Spinal cord (tissue), 10 donors: ENCODE results near the gene ASH1L. TPM values are rescaled to one million over a fixed set of nuclear protein-coding genes. Genes with fewer than 3 reads are reported as not detected.
A peak's percentile ranks its signal among the peaks of the same experiment; 100 is the strongest.
"Not testable (repeated sequence)": the region's sequence is repeated elsewhere in the genome, so short reads cannot be mapped to it uniquely, and the experiment has no call there.

Experiments
- DNase-seq, 6 donors: peaks; one replicate each; pipeline versions ENCODE4 v3.0.0 to v3.0.0-alpha.2; 2013 to 2015; ENCODE audit warnings: low spot score in 6 of 6, low read depth in 4 of 6
- H3K27ac ChIP-seq: one replicate; pipeline ENCODE4 v1.5.1; 2013; ENCODE audit warnings: low read depth, low read length, control low read depth
- H3K27me3 ChIP-seq: one replicate; pipeline ENCODE4 v1.6.1; 2013; ENCODE audit warnings: low read length; ENCODE audit not compliant: control insufficient read depth, insufficient read depth
- H3K36me3 ChIP-seq: one replicate; pipeline ENCODE4 v1.6.1; 2013; ENCODE audit warnings: low read length; ENCODE audit not compliant: control insufficient read depth, insufficient read depth
- H3K4me1 ChIP-seq: one replicate; pipeline ENCODE4 v1.6.1; 2013; ENCODE audit warnings: low read length; ENCODE audit not compliant: control insufficient read depth, insufficient read depth
- H3K4me3 ChIP-seq: one replicate; pipeline ENCODE4 v1.5.1; 2013; ENCODE audit warnings: low read depth, low read length, control low read depth
- H3K9me3 ChIP-seq: one replicate; pipeline ENCODE4 v1.6.1; 2013; ENCODE audit warnings: low read length; ENCODE audit not compliant: control insufficient read depth, insufficient read depth
- WGBS: methylation state at CpG from one replicate; pipeline ENCODE4 v1.1.5; 2013; ENCODE audit warnings: missing lambda C conversion rate; ENCODE audit not compliant: insufficient coverage; 5-methylcytosine and 5-hydroxymethylcytosine counted together
- polyA plus RNA-seq, 2 donors: library from polyadenylated mRNA; unstranded; fragments of 120-200 nt; gene quantifications; one replicate each; pipeline ENCODE4 v1.2.1, GENCODE V29; 2013; ENCODE audit not compliant: insufficient read length in 2 of 2
- total RNA-seq, 2 donors: library from RNA; depleted of rRNA in 1 of 2; stranded (reverse); fragments of 120-200 nt in 1 of 2; fragments of >200 nt in 1 of 2; gene quantifications; one replicate each; pipeline versions ENCODE4 v1.2.3 to v1.2.4, GENCODE V29; 2013 to 2014
- donor health status: healthy.

Gene ASH1L
- total and polyA plus RNA-seq, 4 donors = 35.9 to 65.9 (median 46.0) TPM

DNA sequence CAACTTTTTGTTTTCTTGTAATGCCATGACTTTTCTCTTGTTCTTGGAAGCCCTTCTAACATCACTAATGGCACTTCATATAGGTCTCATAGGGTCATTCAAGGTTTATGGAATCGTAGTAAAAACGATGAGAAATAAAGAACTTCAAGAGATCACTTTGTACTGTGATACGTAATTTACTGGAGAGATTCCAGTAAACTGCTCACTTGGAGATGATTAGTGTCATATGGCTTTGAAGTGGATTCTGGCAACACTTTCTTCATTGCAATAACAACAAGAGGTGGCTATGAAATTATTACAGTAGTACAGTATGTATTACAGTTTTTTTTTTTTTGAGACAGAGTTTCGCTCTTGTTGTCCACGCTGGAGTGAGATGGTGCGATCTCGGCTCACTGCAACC is 138.5 kb downstream of the ASH1L start:
- Histone ChIP-seq H3K27me3 (no peaks in the 10 kb centered on the region), H3K4me1 (no peaks in the 10 kb centered on the region), H3K4me3 (no peak overlapping the region), H3K27ac (no peak overlapping the region), H3K36me3 (peaks cover 21% of the 10 kb centered on the region), H3K9me3 (peaks cover 2% of the 10 kb centered on the region)
- 100% methylated on average over 4 of the region's 7 CpGs for WGBS
- no peak for DNase-seq

DNA sequence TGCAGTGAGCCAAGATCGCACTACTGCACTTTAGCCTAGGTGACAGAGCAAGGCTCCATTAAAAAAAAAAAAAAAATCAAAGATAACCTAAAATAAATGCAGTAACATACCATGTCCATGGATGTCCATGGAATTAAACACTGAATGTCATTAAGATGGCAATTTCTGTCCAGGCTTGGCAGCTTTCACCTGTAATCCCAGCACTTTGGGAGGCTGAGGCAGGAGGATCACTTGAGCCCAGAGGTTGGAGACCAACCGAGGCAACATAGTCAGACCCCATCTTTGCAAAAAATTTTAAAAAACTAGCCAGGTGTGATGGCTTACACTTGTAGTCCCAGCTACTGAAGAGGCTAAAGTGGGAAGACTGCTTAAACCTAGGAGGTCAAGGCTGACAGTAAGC is 141.8 kb downstream of the ASH1L start:
- no peaks in the 10 kb centered on the region for H3K4me1 ChIP-seq
- H3K4me3 ChIP-seq = no peak overlapping the region
- H3K27me3 ChIP-seq = no peaks in the 10 kb centered on the region
- DNase-seq = no peak
- peaks cover 2% of the 10 kb centered on the region for H3K9me3 ChIP-seq
- H3K27ac ChIP-seq = no peak overlapping the region
- WGBS = no CpG with 5 or more reads among the region's 2 CpGs
- H3K36me3 ChIP-seq = peaks cover 24% of the 10 kb centered on the region

DNA sequence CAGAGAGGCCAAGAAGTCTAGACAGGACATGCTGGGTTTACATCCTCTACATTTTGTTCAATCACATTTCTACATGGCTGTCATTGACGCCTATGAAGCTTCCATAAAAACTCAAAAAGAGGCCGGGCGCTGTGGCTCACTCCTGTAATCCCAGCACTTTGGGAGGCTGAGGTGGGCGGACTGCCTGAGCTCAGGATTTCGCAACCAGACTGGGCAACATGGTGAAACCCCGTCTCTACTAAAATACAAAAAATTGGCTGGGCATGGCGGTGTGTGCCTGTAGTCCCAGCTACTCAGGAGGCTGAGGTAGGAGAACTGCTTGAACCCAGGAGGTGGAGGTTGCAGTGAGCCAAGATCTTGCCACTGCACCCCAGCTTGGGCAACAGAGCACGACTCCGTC is 150.8 kb downstream of the ASH1L start:
- not testable (repeated sequence) for H3K9me3 ChIP-seq, H3K27me3 ChIP-seq, DNase-seq, H3K4me1 ChIP-seq, H3K4me3 ChIP-seq, H3K27ac ChIP-seq
- H3K36me3 ChIP-seq = peaks cover 17% of the 10 kb centered on the region
- 94% methylated on average over 7 of the region's 9 CpGs for WGBS

DNA sequence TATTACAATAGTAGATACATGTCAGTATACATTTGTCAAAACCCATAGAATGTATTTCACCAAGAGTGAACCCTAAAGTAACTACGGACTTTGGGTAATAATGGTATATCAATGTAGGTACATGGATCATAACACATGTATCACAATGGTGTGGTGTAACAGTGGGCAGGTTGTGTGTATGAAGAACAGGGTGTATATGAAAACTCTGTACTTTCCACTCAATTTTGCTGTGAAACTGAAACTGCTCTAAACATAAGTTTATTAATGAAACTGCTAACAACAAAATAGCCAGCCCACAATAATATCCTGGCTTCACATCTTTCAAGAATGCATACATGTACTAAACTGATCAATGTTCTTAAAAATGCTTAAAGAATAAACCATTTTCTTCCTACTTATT is 151.7 kb downstream of the ASH1L start:
- H3K27me3 ChIP-seq = no peaks in the 10 kb centered on the region
- H3K4me1 ChIP-seq = no peaks in the 10 kb centered on the region
- no peak overlapping the region for H3K27ac ChIP-seq
- H3K9me3 ChIP-seq = no peaks in the 10 kb centered on the region
- no peak overlapping the region for H3K4me3 ChIP-seq
- DNase-seq = no peak
- no CpG with 5 or more reads among the region's 1 CpG for WGBS
- H3K36me3 ChIP-seq = peaks cover 17% of the 10 kb centered on the region

DNA sequence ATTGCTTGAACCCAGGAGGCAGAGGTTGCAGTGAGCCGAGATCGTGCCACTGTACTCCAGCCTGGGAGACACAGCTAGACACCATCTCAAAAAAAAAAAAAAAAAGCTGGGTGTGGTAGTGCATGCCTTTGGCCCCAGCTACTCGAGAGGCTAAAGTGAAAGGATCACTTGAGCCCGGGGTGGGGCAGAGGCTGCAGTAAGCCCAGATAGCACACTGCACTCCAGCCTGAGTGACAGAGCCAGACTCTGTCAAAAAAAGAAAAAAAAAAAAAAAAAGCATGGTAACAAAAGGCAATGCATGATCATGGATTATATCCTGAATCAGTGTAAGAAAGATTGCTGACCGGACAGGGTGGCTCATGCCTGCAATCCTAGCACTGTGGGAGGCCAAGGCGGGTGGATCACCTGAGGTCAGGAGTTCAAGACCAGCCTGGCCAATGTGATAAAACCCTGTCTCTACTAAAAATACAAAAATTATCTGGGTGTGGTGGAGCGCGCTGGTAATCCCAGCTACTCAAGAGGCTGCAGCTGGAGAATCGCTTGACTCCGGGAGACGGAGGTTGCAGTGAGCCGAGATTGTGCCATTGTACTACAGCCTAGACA is 165.6 kb downstream of the ASH1L start:
- no peak overlapping the region for H3K4me3 ChIP-seq
- 85% methylated on average over 8 of the region's 12 CpGs for WGBS
- no peaks in the 10 kb centered on the region for H3K27me3 ChIP-seq
- H3K4me1 ChIP-seq = peaks cover 5% of the 10 kb centered on the region
- H3K27ac ChIP-seq = no peak overlapping the region
- DNase-seq = no peak
- no peaks in the 10 kb centered on the region for H3K9me3 ChIP-seq
- H3K36me3 ChIP-seq = peaks cover 5% of the 10 kb centered on the region

DNA sequence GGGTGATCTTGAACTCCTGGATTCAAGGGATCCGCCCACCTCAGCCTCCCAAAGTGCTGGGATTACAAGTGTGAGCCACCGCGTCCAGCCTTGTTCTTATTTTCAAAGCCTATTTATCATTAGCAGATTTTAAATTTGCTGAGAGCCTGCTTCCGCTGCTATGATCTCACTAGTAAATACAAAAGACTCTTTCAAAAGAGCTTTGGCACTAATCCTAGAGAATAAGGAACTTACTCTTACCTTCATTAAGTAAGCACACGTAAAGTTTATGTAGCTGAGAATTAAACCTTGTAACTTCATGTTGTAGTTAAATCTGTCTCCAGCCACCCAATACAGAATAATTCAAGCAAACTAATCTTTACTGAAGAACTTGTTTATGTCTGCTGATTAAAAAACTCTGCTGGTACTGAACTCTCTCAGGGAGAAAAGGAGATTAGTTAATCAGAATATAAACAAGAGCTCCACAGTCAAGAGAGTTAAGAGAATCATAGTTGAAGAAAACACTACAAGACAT is 169.6 kb downstream of the ASH1L start:
- no peak overlapping the region for H3K4me3 ChIP-seq
- H3K27ac ChIP-seq = peak overlapping the region; percentile 33
- H3K27me3 ChIP-seq = no peaks in the 10 kb centered on the region
- peak in 2 of 6 donors; percentile 34 for DNase-seq
- H3K9me3 ChIP-seq = peaks cover 2% of the 10 kb centered on the region
- H3K4me1 ChIP-seq = peaks cover 5% of the 10 kb centered on the region
- WGBS = 0% methylated on average over 1 of the region's 5 CpGs
- H3K36me3 ChIP-seq = peaks cover 20% of the 10 kb centered on the region

DNA sequence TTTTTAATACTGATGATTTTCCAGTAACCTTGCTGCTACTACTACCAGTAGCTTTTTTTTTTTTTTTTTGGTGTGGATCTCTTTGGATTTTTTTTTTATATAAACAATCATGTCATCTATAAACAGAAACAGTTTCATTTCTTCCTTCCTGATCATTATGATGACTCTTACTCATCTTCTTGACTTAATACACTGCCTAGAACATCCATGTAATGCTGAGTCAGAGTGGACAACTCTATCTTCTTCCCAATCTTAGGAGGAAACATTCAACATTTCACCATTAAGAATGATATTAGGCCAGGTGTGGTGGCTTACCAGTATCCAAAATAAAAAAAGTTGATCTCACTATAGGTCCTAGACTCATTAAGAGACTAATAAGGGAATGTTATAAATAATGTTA is 172.8 kb downstream of the ASH1L start:
- Histone ChIP-seq H3K27me3 (no peaks in the 10 kb centered on the region), H3K27ac (no peak overlapping the region), H3K4me1 (peaks cover 5% of the 10 kb centered on the region), H3K4me3 (no peak overlapping the region), H3K36me3 (peaks cover 19% of the 10 kb centered on the region), H3K9me3 (peaks cover 6% of the 10 kb centered on the region)
- DNase-seq = no peak

DNA sequence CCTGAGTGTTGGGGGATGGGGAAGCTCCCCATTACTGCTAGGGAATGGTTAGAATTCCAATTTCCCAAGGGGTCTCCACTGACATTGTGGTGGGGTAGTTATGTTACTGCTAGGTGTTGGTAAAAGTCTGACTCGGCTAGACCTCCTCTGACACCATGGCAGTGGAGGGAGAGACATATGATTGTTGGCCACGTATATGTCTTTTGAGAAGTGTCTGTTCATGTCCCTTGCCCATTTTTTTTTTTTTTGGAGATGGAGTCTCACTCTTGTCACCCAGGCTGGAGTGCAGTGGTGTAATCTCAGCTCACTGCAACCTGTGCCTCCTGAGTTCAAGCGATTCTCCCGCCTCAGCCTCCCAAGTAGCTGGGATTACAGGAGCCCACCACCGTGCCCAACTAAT is 176.8 kb downstream of the ASH1L start:
- H3K36me3 ChIP-seq = peaks cover 25% of the 10 kb centered on the region
- WGBS = 93% methylated on average over 3 of the region's 5 CpGs

DNA sequence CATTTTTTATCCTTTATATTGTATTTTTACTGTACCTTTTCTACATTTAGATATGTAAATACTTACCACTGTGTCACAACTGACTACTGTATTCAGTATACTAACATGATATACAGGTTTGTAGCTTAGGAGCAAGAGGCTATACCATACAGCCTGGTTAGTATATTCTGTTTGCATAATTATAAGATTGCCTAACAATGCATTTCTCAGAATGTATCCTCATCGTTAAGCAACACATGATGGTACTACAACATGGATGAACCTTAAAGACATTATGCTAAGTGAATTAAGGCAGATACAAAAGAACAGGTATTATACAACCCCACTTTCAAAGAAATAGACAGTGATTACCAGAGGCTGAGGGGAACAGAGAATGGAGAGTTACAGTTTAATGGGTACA is 179.2 kb downstream of the ASH1L start:
- no peak overlapping the region for H3K4me3 ChIP-seq
- no peaks in the 10 kb centered on the region for H3K4me1 ChIP-seq
- H3K36me3 ChIP-seq = peaks cover 15% of the 10 kb centered on the region
- no peak for DNase-seq
- H3K9me3 ChIP-seq = peaks cover 4% of the 10 kb centered on the region
- H3K27ac ChIP-seq = no peak overlapping the region
- H3K27me3 ChIP-seq = no peaks in the 10 kb centered on the region
- WGBS = no CpG with 5 or more reads among the region's 1 CpG

More for the DNA sequence above, 176.8 kb downstream of the ASH1L start:
- H3K4me1 ChIP-seq, DNase-seq, H3K27ac ChIP-seq, H3K27me3 ChIP-seq, H3K9me3 ChIP-seq, H3K4me3 ChIP-seq: not testable (repeated sequence)

DNA sequence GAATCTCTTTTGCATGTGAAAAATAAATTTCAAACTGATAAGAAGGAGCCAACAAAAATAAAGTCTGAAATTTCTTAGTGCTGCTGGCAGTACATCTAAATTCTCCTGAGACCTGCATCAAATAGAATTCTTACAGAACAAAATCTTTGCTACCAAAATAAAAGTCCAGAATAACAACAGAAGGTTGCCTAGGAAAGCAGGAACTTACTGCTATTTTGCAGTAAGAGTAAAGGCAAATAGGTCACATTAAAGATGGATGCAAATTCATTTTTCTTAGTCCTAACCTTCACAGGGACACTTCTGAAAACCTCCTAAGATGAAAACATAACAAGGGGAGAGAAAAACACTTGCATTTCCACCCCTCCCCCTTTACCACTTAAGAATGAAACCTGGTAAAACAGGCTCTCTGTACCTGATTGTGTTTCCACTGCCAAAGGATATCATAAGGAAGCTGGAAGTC is 182.9 kb downstream of the ASH1L start:
- Histone ChIP-seq H3K27ac (no peak overlapping the region), H3K27me3 (no peaks in the 10 kb centered on the region), H3K4me3 (no peak overlapping the region), H3K9me3 (no peaks in the 10 kb centered on the region), H3K36me3 (peaks cover 34% of the 10 kb centered on the region), H3K4me1 (no peaks in the 10 kb centered on the region)
- peak in 3 of 6 donors; percentile 22 to 83 (median 69) for DNase-seq
